B cell (primary cell): ENCODE data around the gene PCDHGB5. TPM values are rescaled to one million over a fixed set of nuclear protein-coding genes. Genes with fewer than 3 reads are reported as not detected.
A peak's percentile ranks its signal among the peaks of the same experiment; 100 is the strongest.
"Not testable (repeated sequence)": the region's sequence is repeated elsewhere in the genome, so short reads cannot be mapped to it uniquely, and the experiment has no call there.

Experiments
- ATAC-seq: fragments of 200-7000 bp; cut with Tn5 transposase; one replicate; pipeline ENCODE4 v1.10.0; 2021; ENCODE audit warnings: low read depth, mild to moderate bottlenecking, moderate number of reproducible peaks, moderate library complexity
- CTCF ChIA-PET: fragments of 350-600 bp; sonication (Branson Sonifier 250); formaldehyde crosslinking; loops from one replicate; lab custom pipeline; 2021; ENCODE audit warnings: antibody characterized with exemption, inconsistent platforms; lab: Charles Lee
- POLR2A ChIA-PET: fragments of 350-600 bp; sonication (Branson Sonifier 250); formaldehyde crosslinking; loops from one replicate; lab custom pipeline; 2021; ENCODE audit warnings: antibody characterized with exemption; lab: Charles Lee
- DNase-seq: peaks from one replicate; pipeline ENCODE4 v3.0.0; 2013
- H2AFZ ChIP-seq: 2 replicates; pipeline ENCODE4 v1.6.1; 2012; ENCODE audit warnings: mild to moderate bottlenecking, low read depth, low read length; ENCODE audit not compliant: insufficient read depth, poor library complexity, severe bottlenecking
- H3K27ac ChIP-seq, 2 donors: 1 replicate in 1 of 2; 2 replicates in 1 of 2; pipeline ENCODE4 v1.5.1; 2012 to 2013; ENCODE audit warnings: low read length in 2 of 2, mild to moderate bottlenecking in 2 of 2, moderate library complexity in 1 of 2
- H3K27me3 ChIP-seq, 4 experiments: fragments of 200-600 bp in 1 of 4; sonication (generic) in 1 of 4; replicated peaks in 1 of 4; 1 replicate in 2 of 4; 2 replicates in 2 of 4; pipeline versions ENCODE4 v1.6.1 to v1.7.0; 2013 to 2016; ENCODE audit warnings: low read length in 3 of 4, mild to moderate bottlenecking in 2 of 4, mixed read lengths in 1 of 4, moderate library complexity in 1 of 4; ENCODE audit not compliant: insufficient read depth in 4 of 4, control insufficient read depth in 3 of 4; ENCODE audit errors: control extremely low read depth in 1 of 4
- H3K36me3 ChIP-seq, 2 experiments: replicated peaks in 1 of 2; 1 replicate in 1 of 2; 2 replicates in 1 of 2; pipeline versions ENCODE4 v1.6.1 to v1.7.1; 2013; ENCODE audit warnings: low read length in 1 of 2; ENCODE audit not compliant: insufficient read depth in 2 of 2, control insufficient read depth in 1 of 2; ENCODE audit errors: control extremely low read depth in 1 of 2, extremely low read depth in 1 of 2
- H3K4me1 ChIP-seq, 2 donors: fragments of 200-600 bp in 1 of 2; sonication (generic) in 1 of 2; 1 replicate in 1 of 2; 2 replicates in 1 of 2; pipeline versions ENCODE4 v1.5.1 to v1.6.1; 2013 to 2017; ENCODE audit warnings: low read length in 2 of 2; ENCODE audit not compliant: control insufficient read depth in 2 of 2, insufficient read depth in 2 of 2
- H3K4me2 ChIP-seq: replicated peaks from 2 replicates; pipeline ENCODE3; 2012; ENCODE audit warnings: mild to moderate bottlenecking, low read depth, low read length; ENCODE audit not compliant: poor library complexity, severe bottlenecking
- H3K4me3 ChIP-seq, 5 experiments: fragments of 200-600 bp in 1 of 5; sonication (generic) in 1 of 5; 1 replicate in 3 of 5; 2 replicates in 2 of 5; pipeline versions ENCODE4 v1.5.1 to v1.7.0; 2011 to 2016; ENCODE audit warnings: low read length in 4 of 5, mild to moderate bottlenecking in 4 of 5, low read depth in 2 of 5, control low read depth in 1 of 5, moderate library complexity in 1 of 5; ENCODE audit not compliant: insufficient read depth in 1 of 5; ENCODE audit errors: control extremely low read depth in 1 of 5, extremely low read depth in 1 of 5
- H3K79me2 ChIP-seq: fragments of 200-600 bp; sonication (generic); one replicate; pipeline ENCODE4 v1.6.0; 2016; ENCODE audit warnings: low read length; ENCODE audit not compliant: control insufficient read depth, insufficient read depth
- H3K9ac ChIP-seq: fragments of 200-600 bp; sonication (generic); 2 replicates; pipeline ENCODE4 v1.6.1; 2017; ENCODE audit warnings: mild to moderate bottlenecking, low read length, moderate library complexity
- H3K9me3 ChIP-seq, 3 donors: one replicate each; pipeline versions ENCODE4 v1.6.1 to v1.7.1; 2013; ENCODE audit warnings: low read length in 2 of 3; ENCODE audit not compliant: control insufficient read depth in 2 of 3, insufficient read depth in 1 of 3; ENCODE audit errors: control extremely low read depth in 1 of 3
- H4K20me1 ChIP-seq: 2 replicates; pipeline ENCODE4 v1.6.0; 2012; ENCODE audit warnings: mild to moderate bottlenecking, low read length; ENCODE audit not compliant: insufficient read depth, control insufficient read depth, poor library complexity, severe bottlenecking
- H3K27ac Mint-ChIP-seq: one replicate; pipeline ENCODE4 v1.8.0; 2021; ENCODE audit warnings: mixed read lengths
- H3K27me3 Mint-ChIP-seq: one replicate; pipeline ENCODE4 v1.8.0; 2021; ENCODE audit warnings: mixed read lengths
- H3K4me1 Mint-ChIP-seq: one replicate; pipeline ENCODE4 v1.8.0; 2021; ENCODE audit warnings: mixed read lengths
- H3K4me3 Mint-ChIP-seq: one replicate; pipeline ENCODE4 v1.8.0; 2021; ENCODE audit warnings: mixed read lengths
- H3K9me3 Mint-ChIP-seq: one replicate; pipeline ENCODE4 v1.8.0; 2022; ENCODE audit warnings: mixed read lengths; ENCODE audit not compliant: insufficient read depth
- CTCF ChIP-seq: fragments of 200-600 bp; IDR thresholded peaks from one replicate; pipeline ENCODE4 v1.8.0; 2022; ENCODE audit warnings: antibody characterized with exemption, mild to moderate bottlenecking
- WGBS: methylation state at CpG from one replicate; pipeline ENCODE4 v1.1.5; 2013; ENCODE audit warnings: missing lambda C conversion rate; ENCODE audit not compliant: insufficient coverage; 5-methylcytosine and 5-hydroxymethylcytosine counted together
- intact Hi-C: fragments of 100-400 bp; cut with micrococcal nuclease; formaldehyde crosslinking; loops from one replicate; pipeline ENCODE4 v1.10.0; 2022
- polyA plus RNA-seq: library from polyadenylated mRNA; depleted of rRNA; stranded (reverse); fragments of >200 nt; gene quantifications from 2 replicates; pipeline ENCODE4 v1.2.3, GENCODE V29; 2012
- total RNA-seq, 2 donors: library from RNA; stranded (reverse); fragments of 120-200 nt in 1 of 2; gene quantifications; 1 replicate in 1 of 2; 2 replicates in 1 of 2; pipeline versions ENCODE4 v1.2.3 to v1.2.4, GENCODE V29; 2013 to 2022

PCDHGB5 gene
- total and polyA plus RNA-seq, 2 donors (not counting 1 experiment from before 2014, with no cell fraction given): 0.37 to 2.5 TPM

GRCh38 chr5:141417494-141418172, 19.9 kb downstream of the PCDHGB5 start, which contains the start of gene PCDHGB7:
Gene PCDHGB7, plus strand, starts transcription at chr5:141417677. Its CDS starts 183 bp downstream, at chr5:141417860.
- H3K9ac ChIP-seq, H3K9me3 Mint-ChIP-seq, POLR2A ChIA-PET, H3K36me3 ChIP-seq, H3K27ac Mint-ChIP-seq, H3K27ac ChIP-seq, H3K79me2 ChIP-seq, H4K20me1 ChIP-seq: not testable (repeated sequence)
- Histone ChIP-seq H3K4me2 (peak within 1 kb of the TSS; percentile 26), H3K4me3 (peak within 1 kb of the TSS in 2 of 5 experiments; percentile 15), H3K4me1 (peaks cover 21 to 27% of the 10 kb centered on the region in 2 donors), H2AFZ (peak within 1 kb of the TSS; percentile 9), H3K27me3 (peaks cover 2 to 77% (median 65%) of the 10 kb centered on the region in 4 experiments), H3K9me3 (peaks cover 2 to 69% (median 48%) of the 10 kb centered on the region in 3 donors)
- TF ChIP-seq CTCF: peak; percentile 62
- 8% methylated on average over 46 of the region's 47 CpGs for WGBS
- H3K27me3 Mint-ChIP-seq: peaks cover 68% of the 10 kb centered on the region
- peak; percentile 57 for DNase-seq
- H3K4me1 Mint-ChIP-seq: peaks cover 28% of the 10 kb centered on the region
- CTCF ChIA-PET: interaction anchor here (1.0 to 3.4 kb wide), 13 partner anchors 11 to 200 kb away, joined by 3 to 24 read pairs (median 3); partner anchors contain the start of genes PCDHGA12, PCDHGA9 and PCDHGC3
- peak within 1 kb of the TSS; percentile 80 for H3K4me3 Mint-ChIP-seq
- intact Hi-C loops: loop anchor here (1.0 to 10.0 kb wide), 2 partner anchors 93 to 141 kb away; partner anchors contain the start of gene TAF7
- peak; percentile 70 for ATAC-seq
